Measurements from ENCODE around the gene TBPL2.
"Not testable (repeated sequence)": the region's sequence is repeated elsewhere in the genome, so short reads cannot be mapped to it uniquely, and the experiment has no call there.

TBPL2 gene

GRCh38 chr14:55398679-55399078 lies 41.7 kb downstream of the TBPL2 start:
- ATAC-seq (peak; percentile 58), DNase-seq (ENCODE audit: low spot score in 2 of 2) (no peak)
- H3K4me1 Mint-ChIP-seq = peaks cover 16% of the 10 kb centered on the region
- H3K4me3 Mint-ChIP-seq = no peak overlapping the region
- no peaks in the 10 kb centered on the region for H3K9me3 Mint-ChIP-seq
- no peak overlapping the region for H3K27ac Mint-ChIP-seq
- peaks cover 34% of the 10 kb centered on the region for H3K36me3 Mint-ChIP-seq

- Mint-ChIP-seq H3K4me3 (no peak overlapping the region), H3K36me3 (peaks cover 57% of the 10 kb centered on the region), H3K4me1 (peaks cover 24% of the 10 kb centered on the region), H3K27ac (peak overlapping the region; percentile 24), H3K9me3 (no peaks in the 10 kb centered on the region)
- no peak for ATAC-seq
- no peak for DNase-seq (ENCODE audit: low spot score in 2 of 2)
Observed at GRCh38 chr14:55389330-55389729, 51.1 kb downstream of the TBPL2 start.

- peaks cover 63% of the 10 kb centered on the region for H3K36me3 Mint-ChIP-seq
- ATAC-seq = peak; percentile 68
- no peaks in the 10 kb centered on the region for H3K9me3 Mint-ChIP-seq
- peak overlapping the region; percentile 24 for H3K27ac Mint-ChIP-seq
- DNase-seq (ENCODE audit: low spot score in 2 of 2) = no peak
- no peak overlapping the region for H3K4me3 Mint-ChIP-seq
- H3K4me1 Mint-ChIP-seq = peaks cover 24% of the 10 kb centered on the region
Observed at GRCh38 chr14:55388160-55388559, 52.3 kb downstream of the TBPL2 start.

GRCh38 chr14:55387121-55387520 lies 53.3 kb downstream of the TBPL2 start:
- no peaks in the 10 kb centered on the region for H3K9me3 Mint-ChIP-seq
- peaks cover 24% of the 10 kb centered on the region for H3K4me1 Mint-ChIP-seq
- H3K4me3 Mint-ChIP-seq = peak overlapping the region; percentile 14
- ATAC-seq (no peak), DNase-seq (ENCODE audit: low spot score in 2 of 2) (no peak)
- peak overlapping the region; percentile 70 for H3K27ac Mint-ChIP-seq
- peaks cover 52% of the 10 kb centered on the region for H3K36me3 Mint-ChIP-seq

- peak; percentile 85 for ATAC-seq
Observed at GRCh38 chr14:55386037-55386808, 54.2 kb downstream of the TBPL2 start.

GRCh38 chr14:55384536-55384935 lies 55.9 kb downstream of the TBPL2 start:
- no peaks in the 10 kb centered on the region for H3K9me3 Mint-ChIP-seq
- H3K27ac Mint-ChIP-seq = peak overlapping the region; percentile 60
- ATAC-seq (no peak), DNase-seq (ENCODE audit: low spot score in 2 of 2) (no peak)
- peaks cover 54% of the 10 kb centered on the region for H3K36me3 Mint-ChIP-seq
- H3K4me1 Mint-ChIP-seq = peaks cover 24% of the 10 kb centered on the region
- H3K4me3 Mint-ChIP-seq = no peak overlapping the region

More at GRCh38 chr14:55386037-55386808, 54.2 kb downstream of the TBPL2 start:
- Mint-ChIP-seq H3K4me3 (peak overlapping the region; percentile 14), H3K9me3 (no peaks in the 10 kb centered on the region), H3K27ac (peak overlapping the region; percentile 70), H3K36me3 (peaks cover 57% of the 10 kb centered on the region), H3K4me1 (peaks cover 24% of the 10 kb centered on the region)
- DNase-seq (ENCODE audit: low spot score in 2 of 2) = no peak

GRCh38 chr14:55383541-55384140 lies 56.8 kb downstream of the TBPL2 start:
- peaks cover 53% of the 10 kb centered on the region for H3K36me3 Mint-ChIP-seq
- H3K9me3 Mint-ChIP-seq = no peaks in the 10 kb centered on the region

GRCh38 chr14:55383056-55383466 lies 57.4 kb downstream of the TBPL2 start:
- Mint-ChIP-seq H3K36me3 (peaks cover 53% of the 10 kb centered on the region), H3K4me1 (peaks cover 21% of the 10 kb centered on the region)
- not testable (repeated sequence) for H3K27ac Mint-ChIP-seq; DNase-seq (ENCODE audit: low spot score in 2 of 2); H3K4me3 Mint-ChIP-seq; ATAC-seq; H3K9me3 Mint-ChIP-seq

More at GRCh38 chr14:55383541-55384140, 56.8 kb downstream of the TBPL2 start:
- no peak for DNase-seq (ENCODE audit: low spot score in 2 of 2)
- H3K27ac Mint-ChIP-seq = peak overlapping the region; percentile 60
- H3K4me3 Mint-ChIP-seq = no peak overlapping the region
- peaks cover 24% of the 10 kb centered on the region for H3K4me1 Mint-ChIP-seq
- no peak for ATAC-seq

- Mint-ChIP-seq H3K9me3 (no peaks in the 10 kb centered on the region), H3K27ac (no peak overlapping the region), H3K4me3 (no peak overlapping the region), H3K36me3 (peaks cover 58% of the 10 kb centered on the region), H3K4me1 (peaks cover 18% of the 10 kb centered on the region)
- DNase-seq (ENCODE audit: low spot score in 2 of 2) (no peak), ATAC-seq (no peak)
Observed at GRCh38 chr14:55382483-55382882, 57.9 kb downstream of the TBPL2 start.

GRCh38 chr14:55381561-55381960 lies 58.9 kb downstream of the TBPL2 start:
- no peak for DNase-seq (ENCODE audit: low spot score in 2 of 2)
- Mint-ChIP-seq H3K9me3 (no peaks in the 10 kb centered on the region), H3K36me3 (peaks cover 60% of the 10 kb centered on the region), H3K4me1 (peaks cover 10% of the 10 kb centered on the region), H3K4me3 (no peak overlapping the region), H3K27ac (peak overlapping the region; percentile 60)
- ATAC-seq = peak; percentile 35

- H3K4me3 Mint-ChIP-seq = no peak overlapping the region
- no peak for ATAC-seq
- peaks cover 6% of the 10 kb centered on the region for H3K4me1 Mint-ChIP-seq
- peaks cover 61% of the 10 kb centered on the region for H3K36me3 Mint-ChIP-seq
- H3K27ac Mint-ChIP-seq = no peak overlapping the region
- no peaks in the 10 kb centered on the region for H3K9me3 Mint-ChIP-seq
- DNase-seq (ENCODE audit: low spot score in 2 of 2) = no peak
Observed at GRCh38 chr14:55381040-55381439, 59.4 kb downstream of the TBPL2 start.

GRCh38 chr14:55377236-55377635 lies 63.2 kb downstream of the TBPL2 start:
- H3K36me3 Mint-ChIP-seq = peaks cover 68% of the 10 kb centered on the region
- ATAC-seq (no peak), DNase-seq (ENCODE audit: low spot score in 2 of 2) (no peak)
- H3K27ac Mint-ChIP-seq = no peak overlapping the region
- no peaks in the 10 kb centered on the region for H3K9me3 Mint-ChIP-seq
- peaks cover 34% of the 10 kb centered on the region for H3K4me1 Mint-ChIP-seq
- H3K4me3 Mint-ChIP-seq = no peak overlapping the region

- Mint-ChIP-seq H3K4me1 (peaks cover 38% of the 10 kb centered on the region), H3K27ac (peak overlapping the region; percentile 81), H3K4me3 (peak overlapping the region; percentile 28), H3K36me3 (peaks cover 57% of the 10 kb centered on the region), H3K9me3 (no peaks in the 10 kb centered on the region)
- no peak for DNase-seq (ENCODE audit: low spot score in 2 of 2)
- no peak for ATAC-seq
Observed at GRCh38 chr14:55374771-55375170, 65.6 kb downstream of the TBPL2 start.

GRCh38 chr14:55373784-55374705 lies 66.4 kb downstream of the TBPL2 start:
- peaks cover 59% of the 10 kb centered on the region for H3K36me3 Mint-ChIP-seq
- peak; percentile 20 to 63 for DNase-seq (ENCODE audit: low spot score in 2 of 2)
- ATAC-seq = peak; percentile 91
- H3K4me3 Mint-ChIP-seq = peak overlapping the region; percentile 28
- peak overlapping the region; percentile 81 for H3K27ac Mint-ChIP-seq
- no peaks in the 10 kb centered on the region for H3K9me3 Mint-ChIP-seq
- H3K4me1 Mint-ChIP-seq = peaks cover 38% of the 10 kb centered on the region

- H3K27ac Mint-ChIP-seq = peak overlapping the region; percentile 81
- no peak overlapping the region for H3K4me3 Mint-ChIP-seq
- peaks cover 63% of the 10 kb centered on the region for H3K36me3 Mint-ChIP-seq
- H3K4me1 Mint-ChIP-seq = peaks cover 38% of the 10 kb centered on the region
- ATAC-seq = no peak
- H3K9me3 Mint-ChIP-seq = no peaks in the 10 kb centered on the region
- no peak for DNase-seq (ENCODE audit: low spot score in 2 of 2)
Observed at GRCh38 chr14:55372825-55373224, 67.6 kb downstream of the TBPL2 start.

Measured in stimulated activated effector memory CD8-positive, alpha-beta T cell treated with anti-CD3 and anti-CD28 coated beads, Interleukin-12 subunit alpha, Interleukin-12 subunit beta, amount 100 ng/mL, for 72 hours (primary cell).